ENCODE measurements around the gene PMEPA1.

The PMEPA1 gene

GRCh38 chr20:57672164-57672563 is 37.7 kb downstream of the PMEPA1 start:
- Histone ChIP-seq H3K36me3 (ENCODE audit: control insufficient read depth in 2 of 2, insufficient read depth in 1 of 2, low read length in 2 of 2) (no peaks in the 10 kb centered on the region), H3K4me1 (ENCODE audit: control insufficient read depth, insufficient read depth, low read length) (no peaks in the 10 kb centered on the region), H3K9me3 (ENCODE audit: control insufficient read depth, insufficient read depth, low read depth, low read length) (no peaks in the 10 kb centered on the region), H3K27ac (ENCODE audit: extremely low read depth, low read depth, low read length) (no peak overlapping the region), H3K4me3 (ENCODE audit: low read depth, low read length) (no peak overlapping the region)
- CTCF ChIA-PET: interaction anchor here (0.6 kb wide), 1 partner anchor 1780 kb away, joined by 5 read pairs; no protein-coding TSS in a partner anchor
- POLR2A ChIA-PET: no interaction called here
- TF ChIP-seq, protein P1, sequence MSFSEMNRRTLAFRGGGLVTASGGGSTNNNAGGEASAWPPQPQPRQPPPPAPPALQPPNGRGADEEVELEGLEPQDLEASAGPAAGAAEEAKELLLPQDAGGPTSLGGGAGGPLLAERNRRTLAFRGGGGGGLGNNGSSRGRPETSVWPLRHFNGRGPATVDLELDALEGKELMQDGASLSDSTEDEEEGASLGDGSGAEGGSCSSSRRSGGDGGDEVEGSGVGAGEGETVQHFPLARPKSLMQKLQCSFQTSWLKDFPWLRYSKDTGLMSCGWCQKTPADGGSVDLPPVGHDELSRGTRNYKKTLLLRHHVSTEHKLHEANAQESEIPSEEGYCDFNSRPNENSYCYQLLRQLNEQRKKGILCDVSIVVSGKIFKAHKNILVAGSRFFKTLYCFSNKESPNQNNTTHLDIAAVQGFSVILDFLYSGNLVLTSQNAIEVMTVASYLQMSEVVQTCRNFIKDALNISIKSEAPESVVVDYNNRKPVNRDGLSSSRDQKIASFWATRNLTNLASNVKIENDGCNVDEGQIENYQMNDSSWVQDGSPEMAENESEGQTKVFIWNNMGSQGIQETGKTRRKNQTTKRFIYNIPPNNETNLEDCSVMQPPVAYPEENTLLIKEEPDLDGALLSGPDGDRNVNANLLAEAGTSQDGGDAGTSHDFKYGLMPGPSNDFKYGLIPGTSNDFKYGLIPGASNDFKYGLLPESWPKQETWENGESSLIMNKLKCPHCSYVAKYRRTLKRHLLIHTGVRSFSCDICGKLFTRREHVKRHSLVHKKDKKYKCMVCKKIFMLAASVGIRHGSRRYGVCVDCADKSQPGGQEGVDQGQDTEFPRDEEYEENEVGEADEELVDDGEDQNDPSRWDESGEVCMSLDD (tag by site-specific recombination; IDR thresholded peaks at IDR 0.05): no peak
- TF ChIP-seq ZNF37A (tag by site-specific recombination; IDR thresholded peaks at IDR 0.05): no peak
- no peak for TF ChIP-seq TCF7L2 (IDR thresholded peaks at IDR 0.05; ENCODE audit: borderline replicate concordance, low read depth, low read length)
- no peak for TF ChIP-seq TRIM28 (IDR thresholded peaks at IDR 0.05; ENCODE audit: borderline replicate concordance, low read length)
- TF ChIP-seq ZNF791 (tag by site-specific recombination; IDR thresholded peaks at IDR 0.05): no peak
- TF ChIP-seq ZNF223 (tag by site-specific recombination; IDR thresholded peaks at IDR 0.05): no peak
- TF ChIP-seq KLF8 (tag by site-specific recombination; IDR thresholded peaks at IDR 0.05): no peak
- TF ChIP-seq ZNF404 (tag by site-specific recombination; IDR thresholded peaks at IDR 0.05): no peak
- no peak for TF ChIP-seq ZBTB1 (tag by site-specific recombination; IDR thresholded peaks at IDR 0.05)
- no peak for TF ChIP-seq ZNF121 (tag by site-specific recombination; IDR thresholded peaks at IDR 0.05)
- TF ChIP-seq YY1 (tag by site-specific recombination; IDR thresholded peaks at IDR 0.05): no peak
- no peak for TF ChIP-seq ZNF707 (tag by site-specific recombination; IDR thresholded peaks at IDR 0.05)
- no peak for TF ChIP-seq ZNF148 (tag by site-specific recombination; IDR thresholded peaks at IDR 0.05; ENCODE audit: borderline replicate concordance)
- TF ChIP-seq ZBTB7A (tag by site-specific recombination; IDR thresholded peaks at IDR 0.05; ENCODE audit: low read depth): no peak

- Histone ChIP-seq H3K36me3 (ENCODE audit: control insufficient read depth in 2 of 2, insufficient read depth in 1 of 2, low read length in 2 of 2) (no peaks in the 10 kb centered on the region), H3K27ac (ENCODE audit: extremely low read depth, low read depth, low read length) (no peak overlapping the region), H3K4me1 (ENCODE audit: control insufficient read depth, insufficient read depth, low read length) (no peaks in the 10 kb centered on the region), H3K4me3 (ENCODE audit: low read depth, low read length) (no peak overlapping the region), H3K9me3 (ENCODE audit: control insufficient read depth, insufficient read depth, low read depth, low read length) (no peaks in the 10 kb centered on the region)
- TF ChIP-seq YY2 (tag by site-specific recombination; IDR thresholded peaks at IDR 0.05) (no peak), ZBTB1 (tag by site-specific recombination; IDR thresholded peaks at IDR 0.05) (no peak), ZNF518A (tag by site-specific recombination; conservative IDR thresholded peaks at IDR 0.05; ENCODE audit: low read depth) (no peak), ZBTB48 (tag by site-specific recombination; IDR thresholded peaks at IDR 0.05) (no peak), BCL11B (tag by site-specific recombination; IDR thresholded peaks at IDR 0.05; ENCODE audit: low read depth) (no peak), ZNF23 (tag by site-specific recombination; IDR thresholded peaks at IDR 0.05; ENCODE audit: borderline replicate concordance) (no peak), ZNF302 (tag by site-specific recombination; IDR thresholded peaks at IDR 0.05; ENCODE audit: low read depth) (no peak), ZNF175 (tag by site-specific recombination; IDR thresholded peaks at IDR 0.05) (no peak), MYNN (tag by site-specific recombination; IDR thresholded peaks at IDR 0.05; ENCODE audit: borderline replicate concordance) (no peak), ZNF776 (tag by site-specific recombination; IDR thresholded peaks at IDR 0.05; ENCODE audit: borderline replicate concordance) (no peak), ZNF510 (tag by site-specific recombination; IDR thresholded peaks at IDR 0.05; ENCODE audit: insufficient replicate concordance) (no peak), HOXC10 (CRISPR knock-in tag; IDR thresholded peaks at IDR 0.05) (no peak), ZNF658 (tag by site-specific recombination; IDR thresholded peaks at IDR 0.05) (no peak), SCRT2 (tag by site-specific recombination; IDR thresholded peaks at IDR 0.05) (no peak), MZF1 (tag by site-specific recombination; IDR thresholded peaks at IDR 0.05; ENCODE audit: borderline replicate concordance) (no peak)
- POLR2A ChIA-PET: no interaction called here
- CTCF ChIA-PET: interaction anchor here (0.7 kb wide), 1 partner anchor 508 kb away, joined by 4 read pairs; no protein-coding TSS in a partner anchor
These were observed 38.2 kb downstream of the PMEPA1 start for GRCh38 chr20:57671662-57672061.
